H9 (cell line): ENCODE measurements around the gene CAPN12. TPM values are rescaled to one million over a fixed set of nuclear protein-coding genes. Genes with fewer than 3 reads are reported as not detected.

Experiments
- DNase-seq: peaks from one replicate; pipeline ENCODE4 v3.0.0-alpha.2; 2017
- H2AFZ ChIP-seq: one replicate; pipeline ENCODE4 v1.6.1; 2013; ENCODE audit warnings: mild to moderate bottlenecking, low read length, control low read depth, moderate library complexity
- H2AK5ac ChIP-seq: 2 replicates; pipeline ENCODE4 v1.6.1; 2013; ENCODE audit warnings: low read length, control low read depth, mixed read lengths; ENCODE audit not compliant: insufficient read length
- H2BK120ac ChIP-seq: one replicate; pipeline ENCODE4 v1.6.1; 2013; ENCODE audit warnings: low read depth, mild to moderate bottlenecking, low read length, control low read depth, inconsistent platforms; ENCODE audit not compliant: poor library complexity, severe bottlenecking
- H2BK12ac ChIP-seq: 2 replicates; pipeline ENCODE4 v1.6.1; 2013; ENCODE audit warnings: low read length, control low read depth, mixed read lengths, low read depth; ENCODE audit not compliant: insufficient read length
- H2BK15ac ChIP-seq: 2 replicates; pipeline ENCODE4 v1.6.1; 2013; ENCODE audit warnings: low read depth, low read length, control low read depth
- H2BK20ac ChIP-seq: one replicate; pipeline ENCODE4 v1.6.1; 2013; ENCODE audit warnings: low read depth, mild to moderate bottlenecking, low read length, control low read depth, inconsistent platforms; ENCODE audit not compliant: poor library complexity, severe bottlenecking
- H2BK5ac ChIP-seq: 2 replicates; pipeline ENCODE4 v1.6.1; 2013; ENCODE audit warnings: low read length, control low read depth, mixed read lengths; ENCODE audit not compliant: insufficient read length
- H3K14ac ChIP-seq: 2 replicates; pipeline ENCODE4 v1.6.1; 2013; ENCODE audit warnings: low read length, control low read depth; ENCODE audit not compliant: insufficient read depth
- H3K18ac ChIP-seq: 2 replicates; pipeline ENCODE4 v1.6.1; 2013; ENCODE audit warnings: low read depth, mild to moderate bottlenecking, mixed read lengths, low read length, control low read depth; ENCODE audit not compliant: insufficient read length
- H3K23ac ChIP-seq: 2 replicates; pipeline ENCODE4 v1.6.1; 2013; ENCODE audit warnings: low read length, control low read depth, mixed read lengths, low read depth; ENCODE audit not compliant: insufficient read length
- H3K23me2 ChIP-seq: 2 replicates; pipeline ENCODE4 v1.6.1; 2013; ENCODE audit warnings: low read depth, mild to moderate bottlenecking, mixed read lengths, low read length, control low read depth; ENCODE audit not compliant: insufficient read length, poor library complexity, severe bottlenecking
- H3K27ac ChIP-seq: 2 replicates; pipeline ENCODE4 v1.5.1; 2013; ENCODE audit warnings: low read length, control low read depth, mixed read lengths, low read depth; ENCODE audit not compliant: insufficient read length
- H3K27me3 ChIP-seq: 2 replicates; pipeline ENCODE4 v1.6.1; 2013; ENCODE audit warnings: low read length, control low read depth, inconsistent platforms; ENCODE audit not compliant: insufficient read depth
- H3K4ac ChIP-seq: 2 replicates; pipeline ENCODE4 v1.6.1; 2013; ENCODE audit warnings: low read depth, mild to moderate bottlenecking, control low read depth, inconsistent platforms, low read length, moderate library complexity
- H3K4me1 ChIP-seq: 2 replicates; pipeline ENCODE4 v1.6.1; 2013; ENCODE audit warnings: low read length, control low read depth, inconsistent platforms; ENCODE audit not compliant: insufficient read depth
- H3K4me2 ChIP-seq: 2 replicates; pipeline ENCODE4 v1.6.1; 2013; ENCODE audit warnings: low read length, control low read depth, mixed read lengths; ENCODE audit not compliant: insufficient read length, insufficient read depth
- H3K56ac ChIP-seq: 2 replicates; pipeline ENCODE4 v1.6.1; 2013; ENCODE audit warnings: low read depth, mild to moderate bottlenecking, mixed read lengths, low read length, control low read depth; ENCODE audit not compliant: insufficient read length
- H3K79me1 ChIP-seq: 2 replicates; pipeline ENCODE4 v1.6.1; 2013; ENCODE audit warnings: low read depth, mild to moderate bottlenecking, moderate library complexity, low read length, control low read depth, inconsistent platforms; ENCODE audit not compliant: insufficient read depth, poor library complexity, severe bottlenecking
- H3K79me2 ChIP-seq: 2 replicates; pipeline ENCODE4 v1.6.1; 2013; ENCODE audit warnings: low read length, control low read depth, inconsistent platforms; ENCODE audit not compliant: insufficient read depth
- H3K9ac ChIP-seq: 2 replicates; pipeline ENCODE4 v1.6.1; 2013; ENCODE audit warnings: low read length, control low read depth, mixed read lengths; ENCODE audit not compliant: insufficient read length; ENCODE audit errors: extremely low read depth
- H3K9me3 ChIP-seq: one replicate; pipeline ENCODE4 v1.6.1; 2013; ENCODE audit warnings: low read depth, low read length, inconsistent platforms; ENCODE audit not compliant: control insufficient read depth
- H3T11ph ChIP-seq: one replicate; pipeline ENCODE4 v1.6.1; 2013; ENCODE audit warnings: mild to moderate bottlenecking, low read length, control low read depth, inconsistent platforms
- H4K20me1 ChIP-seq: one replicate; pipeline ENCODE4 v1.6.1; 2013; ENCODE audit not compliant: control insufficient read depth, insufficient read length, insufficient read depth
- H4K5ac ChIP-seq: 2 replicates; pipeline ENCODE4 v1.6.1; 2013; ENCODE audit warnings: low read depth, mild to moderate bottlenecking, mixed read lengths, low read length, control low read depth; ENCODE audit not compliant: insufficient read length
- H4K8ac ChIP-seq: replicated peaks from 2 replicates; pipeline ENCODE4 v1.6.1; 2013; ENCODE audit warnings: low read length, control low read depth, mixed read lengths, low read depth; ENCODE audit not compliant: insufficient read length
- H4K91ac ChIP-seq: 2 replicates; pipeline ENCODE4 v1.6.1; 2013; ENCODE audit warnings: low read depth, mild to moderate bottlenecking, moderate library complexity, mixed read lengths, low read length, control low read depth; ENCODE audit not compliant: insufficient read length
- H3K27ac Mint-ChIP-seq, 3 experiments: 2 replicates in 2 of 3; 3 replicates in 1 of 3; pipeline ENCODE4 v1.8.0; 2020 to 2021; ENCODE audit warnings: mixed read lengths in 3 of 3, mild to moderate bottlenecking in 1 of 3, moderate library complexity in 1 of 3
- H3K27me3 Mint-ChIP-seq: 2 replicates; pipeline ENCODE4 v1.8.0; 2021; ENCODE audit warnings: low read depth, mild to moderate bottlenecking, moderate library complexity, mixed read lengths
- H3K36me3 Mint-ChIP-seq, 3 experiments: 2 replicates in 2 of 3; 3 replicates in 1 of 3; pipeline ENCODE4 v1.8.0; 2020 to 2021; ENCODE audit warnings: low read depth in 3 of 3, mixed read lengths in 3 of 3; ENCODE audit not compliant: insufficient read depth in 1 of 3
- H3K4me1 Mint-ChIP-seq, 2 experiments: 2 replicates each; pipeline ENCODE4 v1.8.0; 2020; ENCODE audit warnings: mixed read lengths in 2 of 2
- H3K4me3 Mint-ChIP-seq, 2 experiments: 2 replicates in 1 of 2; 3 replicates in 1 of 2; pipeline ENCODE4 v1.8.0; 2020 to 2021; ENCODE audit warnings: mild to moderate bottlenecking in 2 of 2, mixed read lengths in 2 of 2, moderate library complexity in 1 of 2
- H3K9me3 Mint-ChIP-seq, 2 experiments: 2 replicates in 1 of 2; 3 replicates in 1 of 2; pipeline ENCODE4 v1.8.0; 2020; ENCODE audit warnings: mild to moderate bottlenecking in 2 of 2, mixed read lengths in 2 of 2, moderate library complexity in 1 of 2
- WGBS: extraction: QIAGEN DNeasy Blood & Tissue Kit; methylation state at CpG from one replicate; pipeline ENCODE4 v1.1.7; 2013; ENCODE audit warnings: missing lambda C conversion rate, low lambda C conversion rate, mixed read lengths; ENCODE audit not compliant: insufficient read length; ENCODE audit errors: extremely low coverage; 5-methylcytosine and 5-hydroxymethylcytosine counted together
- total RNA-seq: library from RNA; stranded (reverse); gene quantifications from 2 replicates; pipeline ENCODE4 v1.2.1, GENCODE V29; 2021
- TF ChIP-seq, protein P1 (sequence below): fragments of 200-600 bp; sonication (generic); conservative IDR thresholded peaks from 3 replicates; pipeline ENCODE4 v1.8.0; 2021; ENCODE audit warnings: antibody characterized with exemption, mild to moderate bottlenecking

Gene CAPN12
- total RNA-seq, 1 experiment from 2014 or later: 10.5 TPM

DNA sequence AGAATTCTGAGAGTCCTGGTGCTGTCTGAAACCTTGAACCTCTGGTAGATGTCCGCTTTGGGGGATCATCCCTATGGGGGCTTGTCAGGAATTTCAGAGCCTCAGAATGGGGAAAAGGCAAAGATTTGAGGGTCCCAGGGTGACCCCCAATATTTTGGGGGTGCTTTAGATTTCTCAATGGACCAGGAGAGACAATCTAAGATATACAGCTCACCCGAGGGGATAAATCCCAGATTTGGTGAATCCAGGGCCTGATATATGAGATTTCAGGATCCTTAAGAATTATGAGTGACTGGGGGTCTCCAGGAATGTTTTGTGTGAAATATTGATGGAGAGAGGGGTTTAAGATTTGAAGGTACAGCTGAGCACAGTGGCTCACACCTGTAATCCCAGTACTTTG, 3.3 kb downstream of the CAPN12 start:
- TF ChIP-seq, protein P1, sequence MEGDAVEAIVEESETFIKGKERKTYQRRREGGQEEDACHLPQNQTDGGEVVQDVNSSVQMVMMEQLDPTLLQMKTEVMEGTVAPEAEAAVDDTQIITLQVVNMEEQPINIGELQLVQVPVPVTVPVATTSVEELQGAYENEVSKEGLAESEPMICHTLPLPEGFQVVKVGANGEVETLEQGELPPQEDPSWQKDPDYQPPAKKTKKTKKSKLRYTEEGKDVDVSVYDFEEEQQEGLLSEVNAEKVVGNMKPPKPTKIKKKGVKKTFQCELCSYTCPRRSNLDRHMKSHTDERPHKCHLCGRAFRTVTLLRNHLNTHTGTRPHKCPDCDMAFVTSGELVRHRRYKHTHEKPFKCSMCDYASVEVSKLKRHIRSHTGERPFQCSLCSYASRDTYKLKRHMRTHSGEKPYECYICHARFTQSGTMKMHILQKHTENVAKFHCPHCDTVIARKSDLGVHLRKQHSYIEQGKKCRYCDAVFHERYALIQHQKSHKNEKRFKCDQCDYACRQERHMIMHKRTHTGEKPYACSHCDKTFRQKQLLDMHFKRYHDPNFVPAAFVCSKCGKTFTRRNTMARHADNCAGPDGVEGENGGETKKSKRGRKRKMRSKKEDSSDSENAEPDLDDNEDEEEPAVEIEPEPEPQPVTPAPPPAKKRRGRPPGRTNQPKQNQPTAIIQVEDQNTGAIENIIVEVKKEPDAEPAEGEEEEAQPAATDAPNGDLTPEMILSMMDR: no peak
- Histone ChIP-seq H4K20me1 (no peaks in the 10 kb centered on the region), H4K5ac (no peak overlapping the region), H2BK12ac (no peak overlapping the region), H3K79me2 (no peaks in the 10 kb centered on the region), H2BK15ac (no peak overlapping the region), H2AK5ac (no peak overlapping the region), H3K23ac (no peak overlapping the region), H2BK20ac (no peak overlapping the region), H3K14ac (no peak overlapping the region), H2AFZ (no peak overlapping the region), H3K9ac (no peak overlapping the region), H3T11ph (no peak overlapping the region), H3K56ac (no peak overlapping the region), H4K8ac (no peak overlapping the region), H3K4ac (no peak overlapping the region), H3K4me2 (no peak overlapping the region), H3K79me1 (no peaks in the 10 kb centered on the region), H3K23me2 (peaks cover 3% of the 10 kb centered on the region), H3K27ac (no peak overlapping the region), H3K18ac (no peak overlapping the region), H2BK5ac (no peak overlapping the region), H2BK120ac (no peak overlapping the region), H3K27me3 (no peaks in the 10 kb centered on the region; the same call in 1 of the 2 replicates), H4K91ac (no peak overlapping the region), H3K9me3 (no peaks in the 10 kb centered on the region), H3K4me1 (no peaks in the 10 kb centered on the region)
- Mint-ChIP-seq H3K27me3 (peaks cover 29% of the 10 kb centered on the region), H3K27ac (no peak overlapping the region), H3K4me3 (no peak overlapping the region), H3K4me1 (peaks cover 2 to 11% of the 10 kb centered on the region in 2 experiments; a peak in 2 of 4 replicates), H3K9me3 (no peaks in the 10 kb centered on the region; a peak in 1 of 5 replicates), H3K36me3 (peaks cover 0 to 6% (median 0%) of the 10 kb centered on the region in 3 experiments; a peak in 3 of 7 replicates)
- WGBS: no CpG with 5 or more reads among the region's 2 CpGs
- no peak for DNase-seq
